SK-MEL-5 (cell line): ENCODE results near the gene JAM3. TPM values are rescaled to one million over a fixed set of nuclear protein-coding genes. Genes with fewer than 3 reads are reported as not detected.
"Not testable (repeated sequence)": the region's sequence is repeated elsewhere in the genome, so short reads cannot be mapped to it uniquely, and the experiment has no call there.

Experiments
- DNase-seq: peaks from one replicate; pipeline ENCODE4 v3.0.0-alpha.2; 2016; ENCODE audit warnings: low read depth, low spot score
- in situ Hi-C: cut with HindIII; loops from 2 replicates; pipeline ENCODE4 v1.10.0; 2016; ENCODE audit warnings: low sequenced_read_pairs, high pct_unique_total_duplicates, low pct_unique_long_range_greater_than_20kb
- total RNA-seq: library from RNA; depleted of rRNA; stranded (reverse); fragments of >200 nt; shearing (Covaris generic); gene quantifications from 2 replicates; pipeline ENCODE4 v1.2.3, GENCODE V29; 2014; rRNA removed

Gene JAM3
- total RNA-seq, 1 experiment from 2014 or later, result 72.2 TPM

- DNase-seq, result no peak
- in situ Hi-C loops, result no loop called here
Measured at GRCh38 chr11:134181707-134182106, 112.8 kb downstream of the JAM3 start.

- DNase-seq, in situ Hi-C loops: not testable (repeated sequence)
Measured at GRCh38 chr11:134188092-134188491, 119.2 kb downstream of the JAM3 start.

- in situ Hi-C loops, result no loop called here
- no peak for DNase-seq
Measured at GRCh38 chr11:134196756-134197155, 127.9 kb downstream of the JAM3 start.

- no peak for DNase-seq
- in situ Hi-C loops, result no loop called here
Measured at GRCh38 chr11:134199531-134199930, 130.7 kb downstream of the JAM3 start.

- no peak for DNase-seq
- in situ Hi-C loops, result no loop called here
Measured at GRCh38 chr11:134200688-134201087, 131.8 kb downstream of the JAM3 start.

Other genes with a start within 250 kb of the JAM3 start
- gene SPATA19, start 223.6 kb upstream of the JAM3 start, total RNA-seq, result not detected in 2 replicates
- 0.61 and 1.4 TPM in 2 replicates for gene IGSF9B, start 112.1 kb upstream of the JAM3 start, total RNA-seq
- 13.4 and 15.3 TPM in 2 replicates for gene NCAPD3, start 154.9 kb downstream of the JAM3 start, total RNA-seq
- gene VPS26B, start 155.6 kb downstream of the JAM3 start, total RNA-seq, result 22.3 and 23.0 TPM in 2 replicates
- gene THYN1, start 184.3 kb downstream of the JAM3 start, total RNA-seq, result 19.7 and 25.3 TPM in 2 replicates
- gene ACAD8, start 184.5 kb downstream of the JAM3 start, total RNA-seq, result 12.7 and 14.5 TPM in 2 replicates
- gene GLB1L3, start 207.3 kb downstream of the JAM3 start, total RNA-seq, result 0.40 and 0.69 TPM in 2 replicates